Measurements from ENCODE around the gene MDH1. TPM values are rescaled to one million over a fixed set of nuclear protein-coding genes. Genes with fewer than 3 reads are reported as not detected.
"Not testable (repeated sequence)": the region's sequence is repeated elsewhere in the genome, so short reads cannot be mapped to it uniquely, and the experiment has no call there.

The MDH1 gene
- total and polyA plus RNA-seq, 7 donors: 198 to 382 (median 217) TPM

GRCh38 chr2:63617366-63617765 is 28.6 kb downstream of the MDH1 start:
- DNase-seq: no peak
- no peak overlapping the region for H3K4me3 ChIP-seq
- peaks cover 0 to 4% (median 0%) of the 10 kb centered on the region in 4 donors for H3K9me3 ChIP-seq
- intact Hi-C loops (cut with DNase I): no loop called here
- 85 to 88% methylated on average over 1 of the region's 1 CpG for WGBS, 2 donors
- peaks cover 0 to 6% (median 0%) of the 10 kb centered on the region in 4 donors for H3K4me1 ChIP-seq
- H3K36me3 ChIP-seq: no peaks in the 10 kb centered on the region
- no peaks in the 10 kb centered on the region for H3K27me3 ChIP-seq
- TF ChIP-seq CTCF (IDR thresholded peaks at IDR 0.05) (no peak), POLR2AphosphoS5 (IDR thresholded peaks at IDR 0.05) (no peak), EP300 (IDR thresholded peaks at IDR 0.05) (no peak), POLR2A (IDR thresholded peaks at IDR 0.05) (no peak)
- H3K27ac ChIP-seq: no peak overlapping the region

- Histone ChIP-seq H3K27me3 (no peaks in the 10 kb centered on the region), H3K4me3 (no peak overlapping the region), H3K27ac (no peak overlapping the region), H3K36me3 (no peaks in the 10 kb centered on the region), H3K4me1 (peaks cover 0 to 6% (median 0%) of the 10 kb centered on the region in 4 donors), H3K9me3 (peaks cover 0 to 3% (median 0%) of the 10 kb centered on the region in 4 donors)
- TF ChIP-seq EP300 (IDR thresholded peaks at IDR 0.05): no peak
- TF ChIP-seq POLR2AphosphoS5 (IDR thresholded peaks at IDR 0.05): no peak
- no peak for TF ChIP-seq CTCF (IDR thresholded peaks at IDR 0.05)
- no peak for TF ChIP-seq POLR2A (IDR thresholded peaks at IDR 0.05)
- no peak for DNase-seq
- 77 to 93% methylated on average over 2 of the region's 2 CpGs for WGBS, 2 donors
- intact Hi-C loops (cut with DNase I): no loop called here
These were observed 30.6 kb downstream of the MDH1 start for GRCh38 chr2:63619328-63619727.

GRCh38 chr2:63622751-63623150 is 34.0 kb downstream of the MDH1 start:
- H3K27me3 ChIP-seq: no peaks in the 10 kb centered on the region
- no peak for TF ChIP-seq POLR2AphosphoS5 (IDR thresholded peaks at IDR 0.05)
- no peak for TF ChIP-seq POLR2A (IDR thresholded peaks at IDR 0.05)
- no peak for TF ChIP-seq EP300 (IDR thresholded peaks at IDR 0.05)
- TF ChIP-seq CTCF (IDR thresholded peaks at IDR 0.05): no peak
- 95 to 97% methylated on average over 31 of the region's 31 CpGs for WGBS, 2 donors
- H3K27ac ChIP-seq: no peak overlapping the region
- DNase-seq: no peak
- intact Hi-C loops (cut with DNase I): no loop called here
- H3K4me1 ChIP-seq: no peaks in the 10 kb centered on the region
- H3K9me3 ChIP-seq: no peaks in the 10 kb centered on the region
- H3K36me3 ChIP-seq: no peaks in the 10 kb centered on the region
- H3K4me3 ChIP-seq: no peak overlapping the region

- WGBS, 2 donors: 78 to 85% methylated on average over 2 of the region's 2 CpGs
- H3K9me3 ChIP-seq; intact Hi-C loops (cut with DNase I); H3K4me3 ChIP-seq; H3K36me3 ChIP-seq; H3K27me3 ChIP-seq; H3K4me1 ChIP-seq; H3K27ac ChIP-seq; DNase-seq: not testable (repeated sequence)
These were observed 35.0 kb downstream of the MDH1 start for GRCh38 chr2:63623763-63624162.

GRCh38 chr2:63627866-63628265 is 39.1 kb downstream of the MDH1 start:
- H3K9me3 ChIP-seq: peaks cover 0 to 13% (median 7%) of the 10 kb centered on the region in 4 donors
- no peaks in the 10 kb centered on the region for H3K27me3 ChIP-seq
- DNase-seq: no peak
- H3K27ac ChIP-seq: no peak overlapping the region
- H3K4me1 ChIP-seq: no peaks in the 10 kb centered on the region
- TF ChIP-seq POLR2AphosphoS5 (IDR thresholded peaks at IDR 0.05) (no peak), CTCF (IDR thresholded peaks at IDR 0.05) (no peak), EP300 (IDR thresholded peaks at IDR 0.05) (no peak), POLR2A (IDR thresholded peaks at IDR 0.05) (no peak)
- no peak overlapping the region for H3K4me3 ChIP-seq
- H3K36me3 ChIP-seq: no peaks in the 10 kb centered on the region
- intact Hi-C loops (cut with DNase I): no loop called here
- WGBS, 2 donors: 96 to 97% methylated on average over 15 of the region's 15 CpGs

Data from sigmoid colon (tissue), 7 donors.